Stomach (tissue), 4 donors: ENCODE measurements around the gene FBP2.

ENCODE experiments used
- EP300 ChIP-seq: sonication (generic); formaldehyde crosslinking; IDR thresholded peaks from one replicate; pipeline ENCODE4 v1.6.1; 2017; ENCODE audit warnings: antibody characterized with exemption
- POLR2A ChIP-seq, 4 donors: fragments of 450-650 bp; IDR thresholded peaks; one replicate each; pipeline ENCODE4 v1.6.1; 2016; ENCODE audit warnings: antibody characterized with exemption in 4 of 4, control low read depth in 2 of 4, mild to moderate bottlenecking in 1 of 4, moderate library complexity in 1 of 4
- POLR2AphosphoS5 ChIP-seq, 3 donors: sonication (generic); formaldehyde crosslinking; IDR thresholded peaks; one replicate each; pipeline ENCODE4 v1.6.1; 2016; ENCODE audit warnings: antibody characterized with exemption in 3 of 3
- TF ChIP-seq, protein P1 (sequence below), 7 experiments: fragments of 450-650 bp in 4 of 7; fragments of 200-600 bp in 3 of 7; sonication (generic) in 3 of 7; IDR thresholded peaks; one replicate each; pipeline ENCODE4 v1.5.1; 2016 to 2019; ENCODE audit warnings: antibody characterized with exemption in 7 of 7, control low read depth in 2 of 7, mild to moderate bottlenecking in 1 of 7

- TF ChIP-seq, protein P1, sequence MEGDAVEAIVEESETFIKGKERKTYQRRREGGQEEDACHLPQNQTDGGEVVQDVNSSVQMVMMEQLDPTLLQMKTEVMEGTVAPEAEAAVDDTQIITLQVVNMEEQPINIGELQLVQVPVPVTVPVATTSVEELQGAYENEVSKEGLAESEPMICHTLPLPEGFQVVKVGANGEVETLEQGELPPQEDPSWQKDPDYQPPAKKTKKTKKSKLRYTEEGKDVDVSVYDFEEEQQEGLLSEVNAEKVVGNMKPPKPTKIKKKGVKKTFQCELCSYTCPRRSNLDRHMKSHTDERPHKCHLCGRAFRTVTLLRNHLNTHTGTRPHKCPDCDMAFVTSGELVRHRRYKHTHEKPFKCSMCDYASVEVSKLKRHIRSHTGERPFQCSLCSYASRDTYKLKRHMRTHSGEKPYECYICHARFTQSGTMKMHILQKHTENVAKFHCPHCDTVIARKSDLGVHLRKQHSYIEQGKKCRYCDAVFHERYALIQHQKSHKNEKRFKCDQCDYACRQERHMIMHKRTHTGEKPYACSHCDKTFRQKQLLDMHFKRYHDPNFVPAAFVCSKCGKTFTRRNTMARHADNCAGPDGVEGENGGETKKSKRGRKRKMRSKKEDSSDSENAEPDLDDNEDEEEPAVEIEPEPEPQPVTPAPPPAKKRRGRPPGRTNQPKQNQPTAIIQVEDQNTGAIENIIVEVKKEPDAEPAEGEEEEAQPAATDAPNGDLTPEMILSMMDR (IDR thresholded peaks at IDR 0.05), result no peak
- no peak for TF ChIP-seq POLR2AphosphoS5 (IDR thresholded peaks at IDR 0.05)
- no peak for TF ChIP-seq POLR2A (IDR thresholded peaks at IDR 0.05)
- TF ChIP-seq EP300, result no peak
These were observed 39.6 kb downstream of the FBP2 start for GRCh38 chr9:94554078-94554438.
